ENCODE data around the gene PHRF1. TPM values are rescaled to one million over a fixed set of nuclear protein-coding genes. Genes with fewer than 3 reads are reported as not detected.
A peak's percentile ranks its signal among the peaks of the same experiment; 100 is the strongest.

Gene PHRF1
- total and polyA plus RNA-seq, 2 donors from 2014 or later = 7.5 to 30.9 TPM

- TF ChIP-seq CTCF (IDR thresholded peaks at IDR 0.05; ENCODE audit: borderline replicate concordance, extremely low read depth, insufficient read depth) = no peak
- Histone ChIP-seq H3K9me3 (ENCODE audit: control insufficient read depth in 2 of 3, insufficient read depth in 1 of 3, low read length in 3 of 3) (no peaks in the 10 kb centered on the region), H3K9ac (ENCODE audit: low read length in 3 of 3) (no peak overlapping the region), H3K27me3 (ENCODE audit: control insufficient read depth, insufficient read depth, low read length) (no peaks in the 10 kb centered on the region), H3K4me1 (ENCODE audit: control insufficient read depth in 2 of 3, insufficient read depth in 2 of 3, low read depth in 1 of 3, low read length in 3 of 3) (peaks cover 0 to 4% (median 0%) of the 10 kb centered on the region in 3 donors), H3K4me3 (ENCODE audit: low read length in 3 of 3) (no peak overlapping the region), H3K36me3 (ENCODE audit: control insufficient read depth in 2 of 3, insufficient read depth in 3 of 3, low read length in 3 of 3) (no peaks in the 10 kb centered on the region), H3K27ac (ENCODE audit: low read depth in 2 of 2, low read length in 2 of 2) (no peak overlapping the region)
- intact Hi-C loops (cut with DNase I) = no loop called here
- DNase-seq = no peak
- no peak for FAIRE-seq
Observed at GRCh38 chr11:620201-620600, 43.9 kb downstream of the PHRF1 start.

DNA sequence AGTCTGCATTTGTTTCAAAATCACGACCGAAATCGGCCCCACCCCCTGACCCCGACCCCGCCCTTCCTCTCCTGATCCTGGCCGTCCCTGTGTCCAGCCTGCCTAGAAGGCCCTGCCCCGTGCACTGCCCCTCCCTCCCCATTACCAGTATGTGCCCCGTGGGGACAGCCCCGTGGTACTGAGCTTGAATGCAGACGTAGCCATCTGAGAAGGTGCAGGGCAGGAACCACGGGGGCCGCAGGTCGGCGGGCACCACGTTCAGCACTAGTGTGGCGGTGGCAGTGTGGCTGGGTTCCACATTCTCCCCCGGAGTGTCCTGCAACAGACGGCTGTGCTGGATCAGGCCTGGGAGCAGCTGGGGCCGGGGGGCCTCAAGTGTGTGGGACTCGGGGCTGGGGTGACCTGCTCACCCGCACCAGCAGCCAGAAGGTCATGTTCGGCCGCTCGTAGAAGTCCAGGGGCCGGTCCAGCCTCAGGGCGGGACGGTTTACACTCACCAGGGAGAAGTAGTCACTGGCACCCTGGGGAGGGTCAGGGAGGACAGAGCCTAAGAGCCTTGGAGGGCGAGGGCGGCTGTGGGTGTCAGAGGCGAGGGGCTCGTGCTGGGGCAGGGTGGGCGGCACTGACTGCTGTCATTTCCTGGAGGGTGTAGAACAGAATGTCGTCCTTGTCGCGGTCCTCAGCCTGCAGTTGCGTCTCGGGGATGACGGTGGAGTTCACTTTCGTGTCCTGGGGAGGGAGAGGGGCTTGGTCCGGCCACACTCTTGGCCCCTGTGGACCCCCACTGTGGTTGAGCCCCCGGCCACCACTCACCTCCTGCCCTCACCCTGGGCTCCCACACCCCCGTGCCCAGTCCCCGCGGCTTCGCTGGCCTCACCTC, 44.9 kb downstream of the PHRF1 start:
- Histone ChIP-seq H3K27ac (ENCODE audit: low read depth in 2 of 2, low read length in 2 of 2) (no peak overlapping the region), H3K4me3 (ENCODE audit: low read length in 3 of 3) (no peak overlapping the region), H3K9ac (ENCODE audit: low read length in 3 of 3) (no peak overlapping the region), H3K36me3 (ENCODE audit: control insufficient read depth in 2 of 3, insufficient read depth in 3 of 3, low read length in 3 of 3) (no peaks in the 10 kb centered on the region), H3K4me1 (ENCODE audit: control insufficient read depth in 2 of 3, insufficient read depth in 2 of 3, low read depth in 1 of 3, low read length in 3 of 3) (no peaks in the 10 kb centered on the region), H3K9me3 (ENCODE audit: control insufficient read depth in 2 of 3, insufficient read depth in 1 of 3, low read length in 3 of 3) (no peaks in the 10 kb centered on the region), H3K27me3 (ENCODE audit: control insufficient read depth, insufficient read depth, low read length) (no peaks in the 10 kb centered on the region)
- FAIRE-seq = no peak
- no peak for TF ChIP-seq CTCF (IDR thresholded peaks at IDR 0.05; ENCODE audit: borderline replicate concordance, extremely low read depth, insufficient read depth)
- peak in 2 of 5 donors; percentile 47 to 72 for DNase-seq
- intact Hi-C loops (cut with DNase I) = no loop called here

GRCh38 chr11:621838-622237, 45.6 kb downstream of the PHRF1 start:
- FAIRE-seq (no peak), DNase-seq (peak in 1 of 5 donors; percentile 43)
- Histone ChIP-seq H3K4me1 (ENCODE audit: control insufficient read depth in 2 of 3, insufficient read depth in 2 of 3, low read depth in 1 of 3, low read length in 3 of 3) (no peaks in the 10 kb centered on the region), H3K9me3 (ENCODE audit: control insufficient read depth in 2 of 3, insufficient read depth in 1 of 3, low read length in 3 of 3) (no peaks in the 10 kb centered on the region), H3K27ac (ENCODE audit: low read depth in 2 of 2, low read length in 2 of 2) (no peak overlapping the region), H3K9ac (ENCODE audit: low read length in 3 of 3) (no peak overlapping the region), H3K27me3 (ENCODE audit: control insufficient read depth, insufficient read depth, low read length) (no peaks in the 10 kb centered on the region), H3K4me3 (ENCODE audit: low read length in 3 of 3) (no peak overlapping the region), H3K36me3 (ENCODE audit: control insufficient read depth in 2 of 3, insufficient read depth in 3 of 3, low read length in 3 of 3) (no peaks in the 10 kb centered on the region)
- no peak for TF ChIP-seq CTCF (IDR thresholded peaks at IDR 0.05; ENCODE audit: borderline replicate concordance, extremely low read depth, insufficient read depth)
- intact Hi-C loops (cut with DNase I) = no loop called here

Data from kidney (tissue), 14 donors.